OCI-LY1 (cell line): ENCODE data around the gene POPDC3.

Experiments
- H2AFZ ChIP-seq: fragments of 200-600 bp; sonication (generic), shearing (Covaris generic); 2 replicates; pipeline ENCODE4 v1.6.0; 2014; ENCODE audit warnings: antibody characterized with exemption, mild to moderate bottlenecking, low read length
- H3F3A ChIP-seq: fragments of 200-600 bp; sonication (generic), shearing (Covaris generic); 2 replicates; pipeline ENCODE4 v1.6.0; 2014; ENCODE audit warnings: mild to moderate bottlenecking, antibody characterized with exemption, low read length, moderate library complexity; ENCODE audit not compliant: insufficient read depth
- H3K27ac ChIP-seq: fragments of 200-600 bp; sonication (generic); 2 replicates; pipeline ENCODE4 v1.5.1; 2014; ENCODE audit warnings: low read length, mixed run types, mild to moderate bottlenecking, low read depth; ENCODE audit not compliant: poor library complexity, severe bottlenecking
- H3K27me3 ChIP-seq: fragments of 200-600 bp; sonication (generic); 2 replicates; pipeline ENCODE4 v1.6.0; 2014; ENCODE audit warnings: antibody characterized with exemption, mild to moderate bottlenecking, low read length, moderate library complexity; ENCODE audit not compliant: insufficient read depth
- H3K36me3 ChIP-seq: fragments of 200-600 bp; sonication (generic); 2 replicates; pipeline ENCODE4 v1.6.1; 2014; ENCODE audit warnings: mild to moderate bottlenecking, antibody characterized with exemption, low read length, moderate library complexity, mixed read lengths; ENCODE audit not compliant: insufficient read depth
- H3K4me1 ChIP-seq: fragments of 200-600 bp; sonication (generic); 2 replicates; pipeline ENCODE4 v1.5.1; 2014; ENCODE audit warnings: mild to moderate bottlenecking, low read length, moderate library complexity; ENCODE audit not compliant: insufficient read depth, severe bottlenecking
- H3K4me2 ChIP-seq: fragments of 200-600 bp; sonication (generic), shearing (Covaris generic); 2 replicates; pipeline ENCODE4 v1.6.1; 2014; ENCODE audit warnings: low read length
- H3K4me3 ChIP-seq: fragments of 200-600 bp; sonication (generic); 2 replicates; pipeline ENCODE4 v1.5.1; 2014; ENCODE audit warnings: low read length, low read depth, mild to moderate bottlenecking, mixed read lengths; ENCODE audit not compliant: poor library complexity, severe bottlenecking
- H3K79me2 ChIP-seq: fragments of 200-600 bp; shearing (Covaris generic); 2 replicates; pipeline ENCODE4 v1.6.1; 2016; ENCODE audit warnings: mixed run types, low read length, mixed read lengths; ENCODE audit not compliant: insufficient read depth
- H3K9ac ChIP-seq: fragments of 200-600 bp; sonication (generic), shearing (Covaris generic); 2 replicates; pipeline ENCODE4 v1.6.1; 2014; ENCODE audit warnings: mild to moderate bottlenecking, low read length, mixed read lengths
- H3K9me2 ChIP-seq: fragments of 200-600 bp; sonication (generic), shearing (Covaris generic); 2 replicates; pipeline ENCODE4 v1.6.1; 2014; ENCODE audit warnings: low read depth, mild to moderate bottlenecking, low read length, mixed read lengths
- H3K9me3 ChIP-seq: fragments of 200-600 bp; shearing (Covaris generic); 2 replicates; pipeline ENCODE4 v1.6.1; 2014; ENCODE audit warnings: low read length, mixed read lengths
- H4K20me1 ChIP-seq: fragments of 200-600 bp; sonication (generic), shearing (Covaris generic); 2 replicates; pipeline ENCODE4 v1.6.0; 2016; ENCODE audit warnings: mild to moderate bottlenecking, low read length; ENCODE audit not compliant: insufficient read depth
- CTCF ChIP-seq: fragments of 200-600 bp; sonication (generic), shearing (Covaris generic); IDR thresholded peaks from 2 replicates; pipeline ENCODE4 v1.5.1; 2017; ENCODE audit warnings: mild to moderate bottlenecking, antibody characterized with exemption, low read length, moderate library complexity, mixed read lengths
- EZH2 ChIP-seq: fragments of 200-600 bp; sonication (generic), shearing (Covaris generic); IDR thresholded peaks from 2 replicates; pipeline ENCODE4 v1.8.0; 2017; ENCODE audit warnings: borderline replicate concordance, mixed run types, mild to moderate bottlenecking, antibody characterized with exemption, low read length, moderate library complexity, mixed read lengths

Gene POPDC3

GRCh38 chr6:105204331-105204730, 24.5 kb upstream of the POPDC3 start:
- H3F3A ChIP-seq, result no peaks in the 10 kb centered on the region
- no peaks in the 10 kb centered on the region for H3K36me3 ChIP-seq
- H3K79me2 ChIP-seq, result no peaks in the 10 kb centered on the region
- H4K20me1 ChIP-seq, result no peaks in the 10 kb centered on the region
- H3K4me2 ChIP-seq, result no peak overlapping the region
- H2AFZ ChIP-seq, result no peak overlapping the region
- TF ChIP-seq CTCF (no peak), EZH2 (no peak)
- no peaks in the 10 kb centered on the region for H3K9me2 ChIP-seq
- H3K27ac ChIP-seq, result no peak overlapping the region
- H3K27me3 ChIP-seq, result no peaks in the 10 kb centered on the region
- H3K4me3 ChIP-seq, result no peak overlapping the region
- no peak overlapping the region for H3K9ac ChIP-seq
- H3K4me1 ChIP-seq, result no peaks in the 10 kb centered on the region
- H3K9me3 ChIP-seq, result no peaks in the 10 kb centered on the region

GRCh38 chr6:105202486-105202885, 22.7 kb upstream of the POPDC3 start:
- H3K27ac ChIP-seq, result no peak overlapping the region
- no peaks in the 10 kb centered on the region for H3K36me3 ChIP-seq
- H3K9ac ChIP-seq, result no peak overlapping the region
- no peak overlapping the region for H3K4me2 ChIP-seq
- no peaks in the 10 kb centered on the region for H4K20me1 ChIP-seq
- no peaks in the 10 kb centered on the region for H3F3A ChIP-seq
- no peaks in the 10 kb centered on the region for H3K9me2 ChIP-seq
- H3K79me2 ChIP-seq, result no peaks in the 10 kb centered on the region
- H3K27me3 ChIP-seq, result no peaks in the 10 kb centered on the region
- H2AFZ ChIP-seq, result no peak overlapping the region
- TF ChIP-seq EZH2 (no peak), CTCF (no peak)
- H3K4me1 ChIP-seq, result no peaks in the 10 kb centered on the region
- H3K4me3 ChIP-seq, result no peak overlapping the region
- no peaks in the 10 kb centered on the region for H3K9me3 ChIP-seq

GRCh38 chr6:105200133-105200730, 20.4 kb upstream of the POPDC3 start:
- H3K27me3 ChIP-seq, result no peaks in the 10 kb centered on the region
- no peaks in the 10 kb centered on the region for H3K9me3 ChIP-seq
- no peaks in the 10 kb centered on the region for H3F3A ChIP-seq
- H3K27ac ChIP-seq, result no peak overlapping the region
- TF ChIP-seq CTCF, result no peak
- no peak for TF ChIP-seq EZH2
- no peak overlapping the region for H3K9ac ChIP-seq
- H2AFZ ChIP-seq, result no peak overlapping the region
- H3K36me3 ChIP-seq, result no peaks in the 10 kb centered on the region
- H3K4me3 ChIP-seq, result no peak overlapping the region
- no peaks in the 10 kb centered on the region for H4K20me1 ChIP-seq
- no peaks in the 10 kb centered on the region for H3K79me2 ChIP-seq
- no peak overlapping the region for H3K4me2 ChIP-seq
- H3K9me2 ChIP-seq, result no peaks in the 10 kb centered on the region
- no peaks in the 10 kb centered on the region for H3K4me1 ChIP-seq
